ENCODE results near the gene CNIH3.
A peak's percentile ranks its signal among the peaks of the same experiment; 100 is the strongest.

Gene CNIH3

DNA sequence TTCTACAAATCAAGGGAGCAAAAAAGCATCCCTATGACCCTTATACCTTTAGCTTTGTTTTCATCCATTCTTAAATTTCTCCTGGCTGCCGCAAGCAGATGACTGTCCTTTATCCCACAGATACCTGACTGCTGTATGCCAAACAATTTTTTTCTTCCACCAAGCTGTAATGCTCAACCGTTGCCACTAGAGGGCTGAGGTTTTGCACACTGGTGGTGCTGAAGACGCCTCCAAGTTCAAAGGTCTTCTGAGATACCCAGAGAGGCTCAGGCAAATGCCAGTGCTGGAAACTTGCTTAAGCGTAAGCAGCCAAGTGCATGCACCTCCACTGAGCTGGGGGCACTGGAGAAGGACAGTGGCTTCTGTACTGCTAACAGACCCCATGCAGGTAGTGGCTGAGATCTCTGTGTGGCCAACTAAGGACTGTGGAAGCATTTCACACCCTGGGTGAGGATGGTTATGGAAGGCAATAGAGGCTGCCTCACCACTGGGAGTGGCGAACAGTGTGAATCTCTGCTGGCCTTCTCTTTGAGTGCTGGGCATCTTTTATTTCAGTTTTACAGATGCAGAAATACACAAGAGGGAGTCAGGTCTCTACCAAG, 28.5 kb downstream of the CNIH3 start:
- H3K36me3 Mint-ChIP-seq (ENCODE audit: low read depth) = no peaks in the 10 kb centered on the region
- H3K4me1 Mint-ChIP-seq (ENCODE audit: low read depth) = no peaks in the 10 kb centered on the region
- no peak overlapping the region for H3K4me3 Mint-ChIP-seq
- peak; percentile 60 for DNase-seq
- H3K27ac Mint-ChIP-seq = no peak overlapping the region
- no peaks in the 10 kb centered on the region for H3K9me3 Mint-ChIP-seq
- H3K27me3 Mint-ChIP-seq = no peaks in the 10 kb centered on the region

DNA sequence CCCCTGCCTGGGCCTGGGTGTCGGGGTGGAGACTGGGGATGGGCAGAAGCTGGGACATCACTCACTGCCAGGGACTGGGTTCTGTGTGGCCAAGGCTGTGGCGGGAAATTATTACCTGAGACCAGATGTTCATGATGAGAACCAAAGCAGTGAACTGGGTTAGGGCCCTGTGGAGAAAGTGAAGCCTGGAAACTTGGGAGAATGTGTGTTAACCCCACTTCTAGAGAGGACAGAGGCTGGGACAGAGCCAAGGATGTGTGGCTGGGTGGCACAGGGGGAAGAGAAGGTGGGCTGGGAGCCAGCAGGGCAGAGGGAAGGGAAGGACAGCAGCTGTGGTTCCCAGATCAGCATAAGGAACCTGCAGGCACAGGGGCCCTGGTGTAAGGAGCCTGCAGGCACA, 31.3 kb downstream of the CNIH3 start:
- DNase-seq = no peak
- H3K4me1 Mint-ChIP-seq (ENCODE audit: low read depth) = no peaks in the 10 kb centered on the region
- H3K27me3 Mint-ChIP-seq = no peaks in the 10 kb centered on the region
- no peaks in the 10 kb centered on the region for H3K9me3 Mint-ChIP-seq
- no peaks in the 10 kb centered on the region for H3K36me3 Mint-ChIP-seq (ENCODE audit: low read depth)
- no peak overlapping the region for H3K4me3 Mint-ChIP-seq
- H3K27ac Mint-ChIP-seq = no peak overlapping the region

DNA sequence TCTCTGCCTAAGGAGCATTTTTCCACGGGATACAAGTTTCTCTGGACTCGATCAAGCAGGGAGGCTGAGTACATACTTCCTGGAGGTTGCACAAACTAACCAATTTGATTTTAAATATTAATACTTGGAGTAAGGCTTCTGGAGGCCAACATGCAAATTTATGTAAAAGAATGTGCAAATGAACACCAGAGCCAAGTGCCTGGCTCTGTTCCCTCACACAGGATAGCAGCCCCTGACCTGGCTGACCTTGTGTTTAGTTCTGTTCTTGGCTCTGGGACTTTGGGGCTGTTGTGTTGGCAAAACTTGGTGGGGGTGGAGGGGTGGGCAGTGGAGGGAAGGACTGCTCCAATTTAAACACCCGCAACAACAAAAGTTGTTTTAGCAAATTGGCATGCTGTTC, 34.2 kb downstream of the CNIH3 start:
- Mint-ChIP-seq H3K27me3 (no peaks in the 10 kb centered on the region), H3K36me3 (ENCODE audit: low read depth) (no peaks in the 10 kb centered on the region), H3K4me3 (no peak overlapping the region), H3K27ac (no peak overlapping the region), H3K4me1 (ENCODE audit: low read depth) (no peaks in the 10 kb centered on the region), H3K9me3 (no peaks in the 10 kb centered on the region)
- no peak for DNase-seq

DNA sequence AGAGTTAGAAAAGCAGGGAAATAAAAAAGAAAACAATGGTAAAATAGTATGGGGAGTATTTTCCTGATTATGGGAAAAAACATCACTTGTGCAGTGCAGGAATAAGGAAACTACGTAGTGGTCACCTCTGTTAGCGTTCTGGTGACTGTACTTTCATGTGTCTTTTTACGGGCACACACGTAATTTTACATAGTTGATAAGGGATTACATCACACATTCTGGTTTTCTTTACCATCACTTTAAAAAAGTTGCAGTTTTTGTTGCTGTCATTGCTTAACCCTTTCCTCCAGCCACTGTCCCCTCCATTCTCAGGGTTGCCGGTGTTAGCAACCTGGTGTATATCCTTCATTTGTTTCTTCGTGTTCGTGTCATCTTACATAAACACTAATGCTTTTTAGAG, 35.1 kb downstream of the CNIH3 start:
- H3K4me3 Mint-ChIP-seq = no peak overlapping the region
- H3K4me1 Mint-ChIP-seq (ENCODE audit: low read depth) = no peaks in the 10 kb centered on the region
- H3K27me3 Mint-ChIP-seq = no peaks in the 10 kb centered on the region
- H3K9me3 Mint-ChIP-seq = no peaks in the 10 kb centered on the region
- DNase-seq = no peak
- H3K36me3 Mint-ChIP-seq (ENCODE audit: low read depth) = no peaks in the 10 kb centered on the region
- no peak overlapping the region for H3K27ac Mint-ChIP-seq

DNA sequence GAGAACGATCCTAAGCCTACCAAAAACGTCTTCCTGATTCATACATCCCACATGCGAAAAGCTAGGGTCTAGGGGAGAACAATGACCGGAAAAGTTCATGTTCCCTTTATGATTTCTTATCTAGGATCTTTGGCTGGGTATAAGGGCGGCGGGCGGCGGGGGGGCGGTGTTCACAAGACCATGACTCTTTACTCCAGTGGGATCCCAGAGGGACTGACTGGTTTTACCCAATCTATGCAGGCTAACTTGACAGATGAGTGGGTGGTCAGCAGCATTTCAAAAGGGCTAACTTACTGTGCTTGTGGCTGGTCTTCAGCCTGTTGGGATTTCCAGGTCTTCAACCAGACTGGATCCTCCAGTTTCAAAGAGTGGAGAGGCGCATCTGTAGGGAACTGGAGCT, 40.3 kb downstream of the CNIH3 start:
- Mint-ChIP-seq H3K36me3 (ENCODE audit: low read depth) (no peaks in the 10 kb centered on the region), H3K4me1 (ENCODE audit: low read depth) (no peaks in the 10 kb centered on the region), H3K27me3 (no peaks in the 10 kb centered on the region), H3K27ac (no peak overlapping the region), H3K4me3 (no peak overlapping the region), H3K9me3 (no peaks in the 10 kb centered on the region)
- DNase-seq = no peak

DNA sequence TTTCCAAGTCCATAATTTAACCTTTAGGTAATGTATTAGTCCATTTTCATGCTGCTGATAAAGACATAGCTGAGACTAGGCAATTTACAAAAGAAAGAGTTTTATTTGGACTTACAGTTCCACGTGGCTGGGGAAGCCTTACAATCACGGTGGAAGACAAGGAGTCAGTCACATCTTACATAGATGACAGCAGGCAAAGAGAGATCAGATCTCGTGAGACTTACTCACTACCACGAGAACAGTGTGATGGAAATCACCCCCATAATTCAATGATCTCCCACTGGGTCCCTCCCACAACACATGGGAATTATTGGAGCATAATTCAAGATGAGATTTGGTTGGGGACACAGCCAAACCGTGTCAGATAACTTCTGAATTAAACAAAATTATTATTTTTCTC, 44.0 kb downstream of the CNIH3 start:
- Mint-ChIP-seq H3K36me3 (ENCODE audit: low read depth) (no peaks in the 10 kb centered on the region), H3K27ac (no peak overlapping the region), H3K4me3 (no peak overlapping the region), H3K27me3 (no peaks in the 10 kb centered on the region), H3K4me1 (ENCODE audit: low read depth) (no peaks in the 10 kb centered on the region), H3K9me3 (no peaks in the 10 kb centered on the region)
- DNase-seq = no peak

DNA sequence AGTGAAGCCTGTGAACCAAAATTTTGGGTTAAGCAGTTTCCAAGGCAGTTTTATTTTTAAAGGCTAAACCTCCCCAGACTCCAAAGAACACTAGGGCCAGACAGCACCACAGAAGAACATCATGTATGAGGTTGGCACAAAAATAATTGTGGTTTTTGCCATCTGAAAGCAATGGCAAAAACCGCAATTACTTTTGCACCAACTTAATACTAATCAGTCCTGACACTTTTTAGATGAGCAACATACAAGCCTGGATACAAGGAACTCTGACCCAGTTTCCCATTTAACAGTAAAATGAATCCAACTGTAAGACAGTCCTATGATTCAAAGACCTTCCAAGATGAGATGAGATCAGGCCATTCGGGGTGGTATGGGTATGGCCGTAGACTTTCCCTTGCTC, 46.8 kb downstream of the CNIH3 start:
- no peaks in the 10 kb centered on the region for H3K9me3 Mint-ChIP-seq
- H3K4me3 Mint-ChIP-seq = no peak overlapping the region
- H3K27me3 Mint-ChIP-seq = no peaks in the 10 kb centered on the region
- no peaks in the 10 kb centered on the region for H3K36me3 Mint-ChIP-seq (ENCODE audit: low read depth)
- no peak for DNase-seq
- H3K27ac Mint-ChIP-seq = no peak overlapping the region
- no peaks in the 10 kb centered on the region for H3K4me1 Mint-ChIP-seq (ENCODE audit: low read depth)

DNA sequence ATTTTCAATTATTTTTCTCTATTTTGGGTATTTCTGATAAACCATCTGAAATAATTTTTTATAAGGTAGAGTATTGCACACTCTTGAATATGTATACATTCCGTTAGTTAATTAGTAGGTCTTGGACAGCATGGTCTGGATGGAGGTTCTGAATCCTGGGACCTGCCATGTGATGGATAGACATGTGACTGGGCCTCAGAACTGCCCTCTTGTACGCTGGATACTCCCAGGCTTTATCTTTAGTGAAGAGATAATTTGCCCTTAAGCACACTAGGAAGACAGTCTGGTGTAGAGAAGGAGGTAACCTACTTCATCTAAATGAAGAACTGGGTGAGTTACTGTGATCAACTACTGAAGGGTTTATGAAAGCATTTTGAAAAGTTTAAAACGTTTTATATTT, 48.9 kb downstream of the CNIH3 start:
- no peaks in the 10 kb centered on the region for H3K4me1 Mint-ChIP-seq (ENCODE audit: low read depth)
- no peaks in the 10 kb centered on the region for H3K36me3 Mint-ChIP-seq (ENCODE audit: low read depth)
- no peak overlapping the region for H3K4me3 Mint-ChIP-seq
- H3K27ac Mint-ChIP-seq = no peak overlapping the region
- DNase-seq = no peak
- no peaks in the 10 kb centered on the region for H3K9me3 Mint-ChIP-seq
- H3K27me3 Mint-ChIP-seq = peaks cover 1% of the 10 kb centered on the region

DNA sequence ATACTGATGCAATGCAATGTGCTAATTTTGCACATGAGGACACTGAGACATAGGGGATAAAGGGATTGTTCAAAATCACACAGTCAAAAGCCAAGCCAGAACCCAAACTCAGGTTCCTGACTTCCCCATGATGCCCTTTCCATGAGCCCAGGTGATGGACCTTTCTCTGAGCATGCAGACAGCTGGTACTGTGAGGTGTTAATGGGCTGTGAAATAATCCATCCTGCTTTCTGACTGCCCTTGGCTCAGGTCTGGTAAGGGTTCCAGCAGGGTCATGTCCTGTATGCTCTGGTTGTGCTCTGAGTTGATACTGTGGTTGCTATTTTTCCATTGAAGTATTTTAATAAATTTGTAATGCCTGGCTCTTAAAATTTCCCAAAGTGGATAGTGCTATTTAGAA, 50.0 kb downstream of the CNIH3 start:
- no peaks in the 10 kb centered on the region for H3K9me3 Mint-ChIP-seq
- peaks cover 2% of the 10 kb centered on the region for H3K27me3 Mint-ChIP-seq
- no peak for DNase-seq
- H3K4me1 Mint-ChIP-seq (ENCODE audit: low read depth) = no peaks in the 10 kb centered on the region
- H3K27ac Mint-ChIP-seq = no peak overlapping the region
- no peaks in the 10 kb centered on the region for H3K36me3 Mint-ChIP-seq (ENCODE audit: low read depth)
- no peak overlapping the region for H3K4me3 Mint-ChIP-seq

DNA sequence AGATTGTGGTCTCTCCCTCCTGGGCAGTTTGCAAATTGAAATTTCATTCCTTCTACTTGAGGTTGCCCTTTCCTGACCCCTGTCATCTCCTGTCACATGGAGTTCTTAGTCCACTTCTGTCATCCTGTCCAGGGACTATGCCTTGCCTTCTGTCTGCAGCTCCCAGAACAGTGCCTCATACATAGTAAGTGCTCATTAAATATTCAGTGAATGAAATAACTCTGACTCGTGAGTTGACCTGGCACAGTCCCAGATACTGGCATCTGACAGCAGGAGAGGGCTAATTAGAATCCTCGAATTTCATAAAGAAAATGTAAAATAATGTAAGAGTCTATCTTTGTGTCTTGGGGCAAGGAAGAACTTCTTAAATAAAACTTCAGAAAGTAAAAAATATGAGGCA, 50.8 kb downstream of the CNIH3 start:
- no peaks in the 10 kb centered on the region for H3K4me1 Mint-ChIP-seq (ENCODE audit: low read depth)
- no peak for DNase-seq
- H3K9me3 Mint-ChIP-seq = no peaks in the 10 kb centered on the region
- H3K27me3 Mint-ChIP-seq = peaks cover 2% of the 10 kb centered on the region
- no peaks in the 10 kb centered on the region for H3K36me3 Mint-ChIP-seq (ENCODE audit: low read depth)
- H3K27ac Mint-ChIP-seq = no peak overlapping the region
- no peak overlapping the region for H3K4me3 Mint-ChIP-seq

DNA sequence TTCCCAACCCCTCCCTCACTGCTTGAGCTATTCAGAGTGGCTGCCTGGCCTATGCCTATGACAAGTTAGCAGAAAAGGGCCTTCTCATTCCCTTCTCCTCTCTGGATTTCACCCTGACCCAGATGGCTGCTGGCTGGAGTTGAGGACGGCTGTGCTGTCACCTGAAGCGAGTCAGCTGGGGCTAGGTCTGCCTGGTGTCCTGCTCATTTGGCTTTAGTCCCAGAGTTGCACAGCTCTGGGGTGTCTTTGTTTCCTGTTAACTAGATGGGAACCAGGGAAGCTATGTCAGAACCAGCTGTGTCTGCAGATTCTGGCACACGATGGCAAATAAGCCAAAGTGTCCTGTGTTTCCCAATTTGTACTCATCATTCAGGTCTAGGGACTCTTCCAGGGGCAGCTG, 52.9 kb downstream of the CNIH3 start:
- Mint-ChIP-seq H3K4me3 (no peak overlapping the region), H3K9me3 (no peaks in the 10 kb centered on the region), H3K36me3 (ENCODE audit: low read depth) (no peaks in the 10 kb centered on the region), H3K4me1 (ENCODE audit: low read depth) (no peaks in the 10 kb centered on the region), H3K27me3 (peaks cover 2% of the 10 kb centered on the region), H3K27ac (no peak overlapping the region)
- no peak for DNase-seq

DNA sequence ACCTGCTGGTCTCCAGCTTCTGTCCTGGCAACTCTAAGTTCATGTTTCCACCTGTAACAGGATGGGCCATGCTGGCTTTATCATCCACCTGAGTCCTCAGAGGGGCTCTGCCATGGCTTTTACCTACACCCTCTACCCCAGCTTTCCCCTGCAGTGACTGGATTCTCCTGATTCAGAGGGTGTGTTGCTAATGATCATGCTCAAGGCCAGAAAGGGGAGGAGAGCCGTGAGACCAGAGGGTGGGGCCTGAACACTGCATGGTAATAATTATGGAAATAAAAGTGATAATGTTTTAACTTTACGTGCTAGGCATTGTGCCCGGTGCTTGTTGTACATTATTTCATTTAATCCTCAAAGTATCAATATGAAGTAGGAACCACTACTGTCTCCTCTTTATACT, 53.3 kb downstream of the CNIH3 start:
- Mint-ChIP-seq H3K36me3 (ENCODE audit: low read depth) (no peaks in the 10 kb centered on the region), H3K9me3 (no peaks in the 10 kb centered on the region), H3K27ac (no peak overlapping the region), H3K4me1 (ENCODE audit: low read depth) (no peaks in the 10 kb centered on the region), H3K27me3 (peaks cover 2% of the 10 kb centered on the region), H3K4me3 (no peak overlapping the region)
- no peak for DNase-seq

DNA sequence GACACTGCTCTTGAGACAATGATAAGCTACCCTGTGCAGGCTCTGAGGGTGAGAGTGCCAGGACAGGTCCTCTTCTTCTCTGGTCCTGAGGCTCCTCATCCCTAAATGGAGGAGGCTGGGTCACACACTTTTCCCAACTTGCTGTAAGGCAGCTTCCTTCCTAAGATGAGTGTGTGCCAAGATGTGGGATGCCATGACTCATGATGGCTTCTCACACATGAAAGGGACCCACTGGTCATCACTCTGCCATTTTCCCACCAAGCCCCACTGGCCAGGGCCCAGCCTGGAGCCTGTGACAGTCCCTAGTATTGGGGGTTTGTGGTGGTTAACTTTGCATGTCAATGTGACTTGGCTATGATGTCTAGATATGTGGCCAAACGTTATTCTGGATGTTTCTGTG, 54.4 kb downstream of the CNIH3 start:
- H3K27me3 Mint-ChIP-seq = peaks cover 2% of the 10 kb centered on the region
- DNase-seq = no peak
- H3K9me3 Mint-ChIP-seq = no peaks in the 10 kb centered on the region
- no peaks in the 10 kb centered on the region for H3K36me3 Mint-ChIP-seq (ENCODE audit: low read depth)
- H3K4me3 Mint-ChIP-seq = no peak overlapping the region
- no peak overlapping the region for H3K27ac Mint-ChIP-seq
- H3K4me1 Mint-ChIP-seq (ENCODE audit: low read depth) = no peaks in the 10 kb centered on the region

DNA sequence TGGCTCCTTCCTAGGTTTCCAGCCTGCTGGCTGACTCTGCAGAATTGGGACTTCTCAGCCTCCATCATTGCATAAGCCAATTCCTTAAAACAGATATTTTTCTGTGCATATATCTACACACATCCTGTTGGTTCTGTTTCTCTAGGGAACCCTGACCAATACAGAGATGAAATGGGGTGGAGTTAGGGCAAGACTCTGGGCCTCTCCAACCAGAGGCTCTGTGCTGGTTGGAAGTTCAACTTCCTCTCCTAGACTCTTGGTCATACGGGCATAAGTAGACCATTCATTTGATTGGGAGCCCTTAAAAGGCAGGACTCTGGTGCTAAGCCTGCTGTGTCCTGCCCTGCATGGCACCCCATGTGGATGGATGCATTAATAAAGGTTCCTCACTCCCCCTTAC, 55.0 kb downstream of the CNIH3 start:
- no peaks in the 10 kb centered on the region for H3K4me1 Mint-ChIP-seq (ENCODE audit: low read depth)

DNA sequence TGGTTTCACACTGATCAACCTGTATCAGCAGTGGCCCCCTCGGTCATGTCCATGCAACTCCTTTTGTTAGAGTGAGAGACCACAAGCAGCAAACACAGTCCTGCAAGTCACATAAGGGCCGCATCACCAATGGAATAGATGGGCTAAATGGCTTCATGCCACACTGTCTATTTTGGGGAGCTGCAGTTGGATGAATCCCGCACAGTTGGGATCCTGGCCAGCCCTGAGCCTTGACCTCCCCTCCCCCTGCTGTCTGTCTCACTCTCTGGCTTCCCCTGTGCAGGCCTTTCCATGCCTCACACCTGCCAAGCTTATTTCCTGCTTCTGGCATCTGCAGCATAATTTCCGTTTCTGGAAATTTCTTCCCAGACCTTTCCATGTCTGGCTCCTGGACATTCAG, 57.0 kb downstream of the CNIH3 start:
- Mint-ChIP-seq H3K27me3 (peaks cover 2% of the 10 kb centered on the region), H3K4me3 (no peak overlapping the region), H3K27ac (no peak overlapping the region), H3K36me3 (ENCODE audit: low read depth) (no peaks in the 10 kb centered on the region), H3K9me3 (no peaks in the 10 kb centered on the region), H3K4me1 (ENCODE audit: low read depth) (no peaks in the 10 kb centered on the region)
- no peak for DNase-seq

More for the DNA sequence above, 55.0 kb downstream of the CNIH3 start:
- no peak for DNase-seq
- no peaks in the 10 kb centered on the region for H3K9me3 Mint-ChIP-seq
- H3K36me3 Mint-ChIP-seq (ENCODE audit: low read depth) = no peaks in the 10 kb centered on the region
- peaks cover 2% of the 10 kb centered on the region for H3K27me3 Mint-ChIP-seq
- H3K27ac Mint-ChIP-seq = no peak overlapping the region
- no peak overlapping the region for H3K4me3 Mint-ChIP-seq

DNA sequence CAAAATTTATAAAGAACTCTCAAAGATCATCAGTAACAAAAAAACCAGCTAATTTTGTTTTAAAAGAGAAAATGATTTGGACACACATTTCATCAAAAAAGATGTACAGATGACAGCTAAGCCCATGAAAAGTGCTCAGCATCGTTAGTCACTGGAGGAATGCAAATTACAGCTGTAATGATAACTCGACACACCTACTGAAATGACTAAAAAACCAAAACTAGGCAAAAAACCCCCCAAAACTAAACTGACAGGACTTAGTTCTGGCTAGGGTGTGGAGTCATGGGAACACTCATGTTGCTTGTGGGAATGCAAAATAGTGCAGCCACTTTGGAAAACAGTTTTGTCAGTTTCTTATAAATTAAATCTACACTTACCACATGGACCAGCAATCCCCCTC, 59.5 kb downstream of the CNIH3 start:
- no peaks in the 10 kb centered on the region for H3K27me3 Mint-ChIP-seq
- no peaks in the 10 kb centered on the region for H3K4me1 Mint-ChIP-seq (ENCODE audit: low read depth)
- no peak overlapping the region for H3K4me3 Mint-ChIP-seq
- H3K9me3 Mint-ChIP-seq = no peaks in the 10 kb centered on the region
- no peak overlapping the region for H3K27ac Mint-ChIP-seq
- no peak for DNase-seq
- no peaks in the 10 kb centered on the region for H3K36me3 Mint-ChIP-seq (ENCODE audit: low read depth)
